ENCODE data around the gene DLGAP1. TPM values are rescaled to one million over a fixed set of nuclear protein-coding genes. Genes with fewer than 3 reads are reported as not detected.
A peak's percentile ranks its signal among the peaks of the same experiment; 100 is the strongest.

The DLGAP1 gene
- total RNA-seq, 1 donor from 2014 or later: 0.05 TPM

DNA sequence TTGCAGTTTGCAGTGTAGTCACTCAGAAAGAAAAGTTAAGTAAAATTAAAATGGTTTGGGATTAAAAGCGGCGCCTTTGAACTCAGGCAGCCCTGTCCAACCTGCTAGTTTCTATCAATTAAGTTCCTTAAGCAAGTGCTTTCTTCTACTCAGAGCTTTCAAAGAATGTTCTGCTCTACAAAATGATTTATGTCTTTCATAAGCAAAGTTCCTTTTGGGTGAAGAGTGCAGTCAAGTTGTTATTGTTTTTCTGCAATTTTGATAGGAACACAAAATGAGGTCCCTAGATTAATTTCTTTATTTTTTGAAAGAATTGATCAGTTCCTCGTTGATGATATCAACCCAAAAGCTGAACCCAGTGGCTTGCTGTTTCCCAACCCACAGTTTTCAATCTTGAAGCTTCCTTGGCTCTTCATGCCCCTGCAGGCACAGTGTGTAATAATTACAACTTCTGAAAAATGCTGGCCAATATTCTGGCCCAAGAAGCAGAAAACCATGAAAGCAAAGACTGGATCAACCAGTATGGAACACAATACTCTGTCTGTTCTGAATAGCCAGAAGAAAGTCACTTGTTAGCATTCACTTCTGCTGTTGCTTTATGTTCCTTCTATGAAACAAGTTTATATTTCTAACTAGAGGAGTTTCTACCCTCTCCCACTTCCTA lies 916.0 kb downstream of the DLGAP1 start:
- Mint-ChIP-seq H3K4me3 (ENCODE audit: unreplicated experiment) (no peak overlapping the region), H3K9me3 (ENCODE audit: unreplicated experiment) (no peaks in the 10 kb centered on the region), H3K4me1 (ENCODE audit: unreplicated experiment) (peaks cover 16% of the 10 kb centered on the region), H3K36me3 (ENCODE audit: unreplicated experiment) (no peaks in the 10 kb centered on the region), H3K27ac (ENCODE audit: unreplicated experiment) (peak overlapping the region; percentile 43), H3K27me3 (ENCODE audit: unreplicated experiment) (peaks cover 4% of the 10 kb centered on the region)
- TF ChIP-seq, protein P1, sequence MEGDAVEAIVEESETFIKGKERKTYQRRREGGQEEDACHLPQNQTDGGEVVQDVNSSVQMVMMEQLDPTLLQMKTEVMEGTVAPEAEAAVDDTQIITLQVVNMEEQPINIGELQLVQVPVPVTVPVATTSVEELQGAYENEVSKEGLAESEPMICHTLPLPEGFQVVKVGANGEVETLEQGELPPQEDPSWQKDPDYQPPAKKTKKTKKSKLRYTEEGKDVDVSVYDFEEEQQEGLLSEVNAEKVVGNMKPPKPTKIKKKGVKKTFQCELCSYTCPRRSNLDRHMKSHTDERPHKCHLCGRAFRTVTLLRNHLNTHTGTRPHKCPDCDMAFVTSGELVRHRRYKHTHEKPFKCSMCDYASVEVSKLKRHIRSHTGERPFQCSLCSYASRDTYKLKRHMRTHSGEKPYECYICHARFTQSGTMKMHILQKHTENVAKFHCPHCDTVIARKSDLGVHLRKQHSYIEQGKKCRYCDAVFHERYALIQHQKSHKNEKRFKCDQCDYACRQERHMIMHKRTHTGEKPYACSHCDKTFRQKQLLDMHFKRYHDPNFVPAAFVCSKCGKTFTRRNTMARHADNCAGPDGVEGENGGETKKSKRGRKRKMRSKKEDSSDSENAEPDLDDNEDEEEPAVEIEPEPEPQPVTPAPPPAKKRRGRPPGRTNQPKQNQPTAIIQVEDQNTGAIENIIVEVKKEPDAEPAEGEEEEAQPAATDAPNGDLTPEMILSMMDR (IDR thresholded peaks at IDR 0.05): no peak
- DNase-seq (ENCODE audit: extremely low spot score, unreplicated experiment): no peak

DNA sequence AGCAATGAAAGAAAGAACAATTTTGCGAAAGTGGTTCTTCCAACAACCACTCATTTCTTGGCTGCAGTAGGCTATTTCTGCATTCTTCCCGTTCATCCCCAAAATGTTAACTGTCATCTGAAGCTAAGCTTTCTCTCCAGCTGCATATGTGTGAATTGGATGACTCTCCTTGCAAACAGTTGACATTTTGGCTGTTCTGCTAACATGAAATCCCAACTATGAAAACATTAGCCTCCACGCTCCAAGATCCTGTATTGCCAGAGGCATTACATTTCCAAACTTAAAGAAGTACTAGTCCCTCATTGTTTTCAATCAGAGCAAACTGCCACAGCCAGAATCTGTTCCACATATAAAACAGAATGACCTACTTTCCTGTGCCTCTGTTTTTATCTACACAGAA lies 916.7 kb downstream of the DLGAP1 start:
- Mint-ChIP-seq H3K36me3 (ENCODE audit: unreplicated experiment) (no peaks in the 10 kb centered on the region), H3K4me3 (ENCODE audit: unreplicated experiment) (no peak overlapping the region), H3K9me3 (ENCODE audit: unreplicated experiment) (no peaks in the 10 kb centered on the region), H3K27me3 (ENCODE audit: unreplicated experiment) (peaks cover 4% of the 10 kb centered on the region), H3K4me1 (ENCODE audit: unreplicated experiment) (peaks cover 16% of the 10 kb centered on the region), H3K27ac (ENCODE audit: unreplicated experiment) (peak overlapping the region; percentile 43)
- TF ChIP-seq, protein P1 (IDR thresholded peaks at IDR 0.05): no peak
- no peak for DNase-seq (ENCODE audit: extremely low spot score, unreplicated experiment)

DNA sequence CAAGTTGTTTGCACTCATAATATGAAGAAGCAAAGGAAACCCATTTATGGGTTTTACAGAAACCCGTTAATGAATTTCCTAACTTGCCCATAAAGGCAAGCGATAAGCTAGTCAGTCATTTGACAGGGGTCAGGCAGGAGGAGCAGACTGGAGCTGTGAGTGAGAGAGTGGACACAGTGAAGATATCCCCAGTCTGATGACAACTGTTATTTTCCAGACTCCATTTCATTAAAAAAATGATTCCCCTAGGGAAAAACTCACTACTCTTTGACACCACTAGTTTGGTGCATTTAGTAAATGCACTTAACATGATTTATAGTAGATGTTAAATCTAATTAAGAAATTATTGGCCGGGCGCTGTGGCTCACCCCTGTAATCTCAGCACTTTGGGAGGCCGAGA lies 924.3 kb downstream of the DLGAP1 start:
- H3K27ac Mint-ChIP-seq (ENCODE audit: unreplicated experiment): no peak overlapping the region
- TF ChIP-seq, protein P1 (IDR thresholded peaks at IDR 0.05): no peak
- H3K4me1 Mint-ChIP-seq (ENCODE audit: unreplicated experiment): peaks cover 15% of the 10 kb centered on the region
- H3K4me3 Mint-ChIP-seq (ENCODE audit: unreplicated experiment): no peak overlapping the region
- DNase-seq (ENCODE audit: extremely low spot score, unreplicated experiment): no peak
- no peaks in the 10 kb centered on the region for H3K27me3 Mint-ChIP-seq (ENCODE audit: unreplicated experiment)
- no peaks in the 10 kb centered on the region for H3K36me3 Mint-ChIP-seq (ENCODE audit: unreplicated experiment)
- H3K9me3 Mint-ChIP-seq (ENCODE audit: unreplicated experiment): no peaks in the 10 kb centered on the region

DNA sequence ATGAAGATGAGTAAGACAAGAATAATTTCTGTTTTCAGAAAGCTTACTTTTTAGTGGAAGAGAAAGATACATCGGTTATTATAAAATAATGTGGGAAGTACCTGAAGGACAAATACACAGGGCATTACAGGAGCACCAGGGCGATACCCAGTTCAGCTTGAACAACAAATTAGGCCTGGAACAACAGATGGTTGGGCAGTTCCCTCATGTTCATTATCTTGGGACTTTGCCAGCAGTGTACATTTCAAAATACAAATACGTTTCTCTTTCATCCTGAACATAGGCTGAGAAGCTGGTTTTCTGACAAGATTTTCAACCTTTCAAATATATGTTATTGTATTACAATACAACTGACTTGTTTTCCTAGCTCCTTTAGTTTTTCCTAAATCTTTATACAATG lies 925.5 kb downstream of the DLGAP1 start:
- Mint-ChIP-seq H3K36me3 (ENCODE audit: unreplicated experiment) (no peaks in the 10 kb centered on the region), H3K27ac (ENCODE audit: unreplicated experiment) (no peak overlapping the region), H3K27me3 (ENCODE audit: unreplicated experiment) (no peaks in the 10 kb centered on the region), H3K4me1 (ENCODE audit: unreplicated experiment) (peaks cover 17% of the 10 kb centered on the region), H3K9me3 (ENCODE audit: unreplicated experiment) (no peaks in the 10 kb centered on the region), H3K4me3 (ENCODE audit: unreplicated experiment) (no peak overlapping the region)
- no peak for DNase-seq (ENCODE audit: extremely low spot score, unreplicated experiment)
- TF ChIP-seq, protein P1 (IDR thresholded peaks at IDR 0.05): no peak

DNA sequence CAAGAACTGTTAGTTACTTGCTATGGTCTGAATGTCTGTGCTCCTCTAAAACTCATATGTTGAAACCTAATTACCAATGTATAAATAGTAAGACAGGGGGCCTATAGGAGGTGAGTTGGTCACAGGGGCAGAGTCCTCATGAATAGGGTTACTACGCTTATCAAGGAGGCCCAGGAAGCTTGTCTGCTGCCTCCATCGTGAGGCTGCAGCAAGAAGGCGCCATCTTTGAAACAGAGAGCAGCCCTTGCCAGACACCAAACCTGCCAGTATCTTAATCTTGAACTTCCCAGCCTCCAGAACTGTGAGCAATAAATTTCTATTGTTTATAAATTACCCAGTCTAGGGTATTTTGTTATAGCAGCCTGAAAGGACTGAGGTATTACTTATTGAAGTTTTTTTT lies 926.0 kb downstream of the DLGAP1 start:
- peaks cover 17% of the 10 kb centered on the region for H3K4me1 Mint-ChIP-seq (ENCODE audit: unreplicated experiment)

More for the DNA sequence above, 926.0 kb downstream of the DLGAP1 start:
- Mint-ChIP-seq H3K27me3 (ENCODE audit: unreplicated experiment) (no peaks in the 10 kb centered on the region), H3K36me3 (ENCODE audit: unreplicated experiment) (no peaks in the 10 kb centered on the region), H3K27ac (ENCODE audit: unreplicated experiment) (no peak overlapping the region), H3K4me3 (ENCODE audit: unreplicated experiment) (no peak overlapping the region), H3K9me3 (ENCODE audit: unreplicated experiment) (no peaks in the 10 kb centered on the region)
- TF ChIP-seq, protein P1 (IDR thresholded peaks at IDR 0.05): no peak
- no peak for DNase-seq (ENCODE audit: extremely low spot score, unreplicated experiment)
